Stimulated activated CD8-positive, alpha-beta memory T cell treated with anti-CD3 and anti-CD28 coated beads, Interleukin-12 subunit alpha, Interleukin-12 subunit beta, amount 100 ng/mL, for 1 hour (primary cell): ENCODE results near the gene TSKS.

Experiments
- DNase-seq: peaks from one replicate; pipeline ENCODE4 v3.0.0-alpha.2; 2020; ENCODE audit warnings: low read depth

TSKS gene

DNA sequence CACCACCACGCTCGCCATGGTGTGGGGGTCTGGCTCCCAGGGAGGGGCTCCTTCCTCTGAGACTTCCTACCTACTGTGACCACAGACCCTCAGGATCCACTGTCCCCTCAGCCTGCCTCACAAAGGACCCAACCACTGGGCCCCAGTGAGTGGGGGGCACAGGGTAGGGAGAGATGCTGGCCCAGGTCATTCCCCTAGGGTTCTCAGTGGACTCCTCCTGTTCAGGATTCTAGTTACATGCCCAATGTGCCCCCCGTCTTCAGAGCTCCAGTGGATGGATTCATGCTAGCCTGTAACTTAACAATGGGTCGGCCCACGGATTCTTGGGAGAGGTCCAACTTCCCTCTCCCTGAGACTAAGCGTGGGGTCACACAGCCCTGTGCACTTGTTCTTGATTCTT is at the start of gene TSKS:
Gene TSKS, minus strand, starts transcription at position 77 of the 400 bp plus-strand sequence. Its CDS starts 59 bp downstream, at position 18.
- no peak for DNase-seq

DNA sequence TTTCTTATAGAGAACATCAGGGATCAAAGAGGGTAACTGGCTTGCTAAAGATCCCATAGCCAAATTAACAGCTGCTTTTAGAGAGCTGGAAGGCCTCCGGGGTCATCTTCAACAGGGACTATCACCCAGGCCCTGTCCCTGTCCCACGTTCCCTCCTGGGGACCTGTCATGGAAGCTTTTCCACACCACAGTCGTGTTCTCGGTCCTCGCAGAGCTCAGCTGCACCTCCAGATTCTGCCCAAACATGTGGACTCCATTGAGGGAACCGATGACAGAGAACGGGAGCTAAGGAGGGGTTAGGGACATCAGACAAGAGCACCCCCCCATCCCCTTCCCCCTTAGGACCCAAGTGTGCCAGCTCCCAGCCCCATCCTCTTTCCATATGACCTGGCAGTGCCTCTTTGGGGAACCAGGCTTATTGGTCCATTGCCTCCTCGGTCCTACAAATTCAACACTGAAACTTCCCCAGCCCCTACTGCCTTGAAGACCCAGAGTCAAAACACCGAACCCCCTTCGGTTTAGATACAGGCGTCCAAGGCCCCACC is 49.4 kb upstream of the TSKS start:
- DNase-seq, result no peak

GRCh38 chr19:49811328-49811727 is 48.2 kb upstream of the TSKS start:
- DNase-seq, result no peak

- no peak for DNase-seq
Observed at GRCh38 chr19:49809941-49810389, 46.9 kb upstream of the TSKS start.

DNA sequence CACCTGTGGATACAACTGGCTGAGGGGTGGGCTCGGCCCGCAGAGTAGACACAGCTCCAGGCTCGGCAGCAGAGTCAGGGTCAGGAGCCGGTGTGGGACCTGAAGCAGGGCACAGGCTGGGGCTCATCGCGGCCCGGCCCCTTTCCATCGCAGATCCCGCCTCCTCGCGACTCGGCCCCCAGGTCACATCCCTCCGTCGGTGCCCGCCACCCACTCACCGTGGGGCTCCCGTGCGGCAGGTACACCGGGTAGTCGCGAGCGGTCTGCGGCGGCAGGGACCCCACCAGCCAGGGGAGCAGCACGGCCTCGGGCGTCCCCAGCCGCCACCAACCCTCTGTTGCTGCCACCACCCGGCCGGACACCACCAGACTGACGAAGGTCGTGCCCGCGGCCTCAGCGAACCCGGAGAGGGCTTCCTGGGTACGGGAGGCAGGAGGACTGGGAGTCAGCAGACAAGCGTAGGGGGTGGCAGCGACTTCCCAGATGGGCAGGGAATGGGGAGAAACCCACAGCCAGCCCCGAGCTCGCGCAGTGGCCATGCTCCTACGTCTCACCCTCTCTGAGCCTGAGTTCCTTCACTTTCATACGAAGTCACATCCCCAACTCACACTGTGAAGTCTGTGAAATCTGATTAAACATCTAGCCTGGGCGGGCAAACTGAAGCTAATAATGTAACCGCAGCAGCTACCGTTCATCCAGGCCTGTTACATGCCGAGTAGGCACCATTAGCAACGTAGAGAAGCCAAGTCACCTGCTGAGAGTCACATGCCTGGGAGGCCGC is 46.2 kb upstream of the TSKS start:
- peak; percentile 16 for DNase-seq

- DNase-seq, result peak; percentile 80
Observed at GRCh38 chr19:49808711-49809159, 45.6 kb upstream of the TSKS start.

GRCh38 chr19:49807904-49808675 is 45.0 kb upstream of the TSKS start:
- no peak for DNase-seq

- DNase-seq, result no peak
Observed at GRCh38 chr19:49807058-49807903, 44.2 kb upstream of the TSKS start.

GRCh38 chr19:49806620-49806959 is 43.5 kb upstream of the TSKS start:
- DNase-seq, result no peak

GRCh38 chr19:49805822-49806619 is 42.9 kb upstream of the TSKS start:
- DNase-seq, result no peak

DNA sequence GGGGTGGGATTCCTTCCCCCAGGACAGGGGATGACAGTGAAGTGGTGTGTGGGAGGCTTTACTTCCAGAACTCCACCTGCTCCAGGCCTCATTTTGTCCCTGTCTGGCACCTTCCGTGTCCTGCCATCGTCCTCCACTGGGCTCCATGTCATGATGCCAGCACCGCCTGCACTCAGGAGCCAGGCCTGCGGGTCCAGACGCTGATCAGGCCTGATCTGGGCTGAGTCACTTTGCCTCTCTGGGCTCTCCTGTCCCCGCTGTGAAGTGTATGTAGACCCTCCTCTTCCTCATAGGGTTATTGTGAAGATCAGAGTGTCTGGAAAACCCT is 40.4 kb upstream of the TSKS start:
- no peak for DNase-seq

- no peak for DNase-seq
Observed at GRCh38 chr19:49802836-49803528, 39.9 kb upstream of the TSKS start.

GRCh38 chr19:49801966-49802661 is 39.0 kb upstream of the TSKS start:
- DNase-seq, result no peak

GRCh38 chr19:49801401-49801888 is 38.3 kb upstream of the TSKS start:
- no peak for DNase-seq

DNA sequence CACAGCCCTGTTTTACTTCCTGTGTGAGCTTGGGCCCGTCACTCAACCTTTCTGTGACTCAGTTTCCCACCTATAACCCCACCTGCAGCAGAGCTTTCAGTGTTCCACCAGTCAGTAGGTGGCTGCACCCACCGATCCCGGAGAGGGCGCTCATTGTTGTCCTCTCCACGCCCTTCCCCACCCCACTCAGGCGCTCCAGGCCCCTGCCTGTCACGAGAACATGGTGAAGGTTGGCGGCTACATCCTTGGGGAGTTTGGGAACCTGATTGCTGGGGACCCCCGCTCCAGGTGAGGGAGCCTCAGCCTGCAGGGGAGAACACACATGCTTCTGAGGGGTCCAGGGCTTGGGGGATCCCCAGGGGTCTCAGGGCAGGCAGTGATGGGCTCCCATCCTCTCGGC is 37.7 kb upstream of the TSKS start:
- DNase-seq, result no peak

DNA sequence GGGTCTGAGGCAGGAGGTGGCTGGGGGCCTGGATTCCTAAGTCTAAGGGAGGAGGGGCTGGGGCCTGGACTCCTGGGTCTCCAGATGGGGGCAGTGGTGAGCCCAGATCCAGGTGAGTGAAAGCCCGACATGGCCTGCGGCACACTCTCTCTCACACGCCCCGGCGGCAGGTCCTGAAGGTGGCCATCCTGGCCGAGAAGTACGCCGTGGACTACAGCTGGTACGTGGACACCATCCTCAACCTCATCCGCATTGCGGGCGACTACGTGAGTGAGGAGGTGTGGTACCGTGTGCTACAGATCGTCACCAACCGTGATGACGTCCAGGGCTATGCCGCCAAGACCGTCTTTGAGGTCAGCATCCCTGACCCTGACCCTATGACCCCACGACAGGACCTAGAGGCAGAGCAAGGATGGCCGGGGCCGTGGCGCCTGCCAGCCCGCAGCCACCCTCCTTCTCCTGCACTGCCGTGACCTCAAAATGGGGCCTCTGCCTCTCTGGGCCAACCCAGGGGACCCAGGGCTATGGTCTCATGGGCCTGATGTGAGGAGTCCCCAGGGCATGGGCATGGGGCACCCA is 36.8 kb upstream of the TSKS start:
- no peak for DNase-seq

- DNase-seq, result no peak
Observed at GRCh38 chr19:49799271-49799797, 36.2 kb upstream of the TSKS start.

GRCh38 chr19:49798574-49798973 is 35.5 kb upstream of the TSKS start:
- no peak for DNase-seq

DNA sequence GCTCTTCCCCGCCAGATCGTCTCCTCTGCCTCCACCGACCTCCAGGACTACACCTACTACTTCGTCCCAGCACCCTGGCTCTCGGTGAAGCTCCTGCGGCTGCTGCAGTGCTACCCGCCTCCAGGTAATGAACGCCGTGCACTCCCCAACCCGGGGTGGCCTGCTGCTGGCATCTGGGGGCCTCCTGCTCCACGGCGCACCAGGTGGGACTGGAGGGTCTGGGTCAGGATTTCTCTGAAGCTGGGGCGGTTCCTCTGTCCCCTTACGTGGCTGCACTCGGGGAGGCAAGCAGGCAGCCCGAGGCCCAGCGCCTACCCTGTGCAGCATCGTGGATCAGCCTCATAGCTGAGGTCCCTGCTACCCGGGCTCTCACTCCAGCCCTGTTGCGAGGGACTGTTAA is 32.5 kb upstream of the TSKS start:
- DNase-seq, result no peak

DNA sequence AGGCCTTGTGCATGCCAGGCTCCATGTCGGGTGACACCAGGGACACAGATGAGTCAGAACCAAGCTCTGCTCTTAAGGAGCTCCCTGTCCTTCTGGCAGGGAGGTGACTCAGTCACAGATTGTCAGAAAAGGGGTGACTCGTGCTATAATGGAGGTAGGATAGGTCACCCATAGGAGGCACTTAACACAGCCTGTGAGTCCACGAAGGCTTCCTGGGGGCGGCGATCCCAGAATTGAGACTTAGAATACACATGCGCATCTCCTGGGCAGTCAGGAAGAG is 30.4 kb upstream of the TSKS start:
- DNase-seq, result no peak
